OCI-LY3 (cell line): ENCODE measurements around the gene TMEM135.

ENCODE experiments used
- H2AFZ ChIP-seq: fragments of 200-600, 300-600 bp; shearing (Covaris generic); 2 replicates; pipeline ENCODE4 v1.6.0; 2014; ENCODE audit warnings: antibody characterized with exemption, low read depth, low read length
- H3K27ac ChIP-seq: fragments of 200-600, 300-600 bp; sonication (generic); 2 replicates; pipeline ENCODE4 v1.5.1; 2014; ENCODE audit warnings: mild to moderate bottlenecking, low read length, moderate library complexity, mixed read lengths
- H3K27me3 ChIP-seq: fragments of 200-600, 300-600 bp; sonication (generic); 2 replicates; pipeline ENCODE4 v1.6.1; 2014; ENCODE audit warnings: low read depth, low read length, mixed read lengths
- H3K36me3 ChIP-seq: fragments of 200-600, 300-600 bp; sonication (generic); replicated peaks from 2 replicates; pipeline ENCODE3; 2014; ENCODE audit warnings: low read depth, low read length, mixed read lengths
- H3K4me1 ChIP-seq: fragments of 300-600, 200-600 bp; sonication (generic); 2 replicates; pipeline ENCODE4 v1.6.1; 2014; ENCODE audit warnings: low read length, mixed read lengths
- H3K4me2 ChIP-seq: fragments of 200-600, 300-600 bp; sonication (generic); 2 replicates; pipeline ENCODE4 v1.6.1; 2014; ENCODE audit warnings: low read length, mixed read lengths
- H3K4me3 ChIP-seq: fragments of 300-600, 200-600 bp; sonication (generic); 2 replicates; pipeline ENCODE4 v1.5.1; 2014; ENCODE audit warnings: antibody characterized with exemption, mild to moderate bottlenecking, low read length, moderate library complexity
- H3K79me2 ChIP-seq: fragments of 300-600, 200-600 bp; shearing (Covaris generic); 2 replicates; pipeline ENCODE4 v1.6.1; 2014; ENCODE audit warnings: mild to moderate bottlenecking, low read length, mixed read lengths
- H3K9ac ChIP-seq: fragments of 300-600, 200-600 bp; shearing (Covaris generic); 2 replicates; pipeline ENCODE4 v1.6.0; 2014; ENCODE audit warnings: mild to moderate bottlenecking, low read length, moderate library complexity
- H3K9me3 ChIP-seq: fragments of 200-600, 300-600 bp; shearing (Covaris generic); 2 replicates; pipeline ENCODE4 v1.6.1; 2014; ENCODE audit warnings: low read length, mixed read lengths; ENCODE audit not compliant: insufficient read depth
- H4K20me1 ChIP-seq: fragments of 200-600, 300-600 bp; sonication (generic); 2 replicates; pipeline ENCODE4 v1.6.1; 2016; ENCODE audit warnings: low read length, mixed read lengths; ENCODE audit not compliant: insufficient read depth
- CTCF ChIP-seq: fragments of 200-600, 300-600 bp; sonication (generic); IDR thresholded peaks from 2 replicates; pipeline ENCODE4 v1.5.1; 2014; ENCODE audit warnings: antibody characterized with exemption, low read length, low read depth
- EZH2phosphoT487 ChIP-seq: fragments of 200-600 bp; shearing (Covaris generic); IDR thresholded peaks from 2 replicates; pipeline ENCODE4 v1.6.1; 2018; ENCODE audit warnings: antibody characterized with exemption, mixed run types, low read depth

The TMEM135 gene

GRCh38 chr11:87295237-87295636, 257.5 kb downstream of the TMEM135 start:
- no peaks in the 10 kb centered on the region for H3K36me3 ChIP-seq
- H2AFZ ChIP-seq = no peak overlapping the region
- no peaks in the 10 kb centered on the region for H4K20me1 ChIP-seq
- no peak overlapping the region for H3K4me2 ChIP-seq
- H3K4me1 ChIP-seq = no peaks in the 10 kb centered on the region
- TF ChIP-seq CTCF (no peak), EZH2phosphoT487 (no peak)
- H3K4me3 ChIP-seq = no peak overlapping the region
- H3K27ac ChIP-seq = no peak overlapping the region
- H3K9ac ChIP-seq = no peak overlapping the region
- no peaks in the 10 kb centered on the region for H3K79me2 ChIP-seq
- H3K9me3 ChIP-seq = no peaks in the 10 kb centered on the region
- no peaks in the 10 kb centered on the region for H3K27me3 ChIP-seq

GRCh38 chr11:87296627-87297026, 258.9 kb downstream of the TMEM135 start:
- Histone ChIP-seq H3K27me3 (no peaks in the 10 kb centered on the region), H3K4me2 (no peak overlapping the region)

GRCh38 chr11:87298155-87298554, 260.4 kb downstream of the TMEM135 start:
- Histone ChIP-seq H3K4me2 (no peak overlapping the region), H3K9ac (no peak overlapping the region), H3K27me3 (no peaks in the 10 kb centered on the region), H3K27ac (no peak overlapping the region), H3K9me3 (no peaks in the 10 kb centered on the region), H2AFZ (no peak overlapping the region), H3K4me3 (no peak overlapping the region), H3K79me2 (no peaks in the 10 kb centered on the region), H4K20me1 (no peaks in the 10 kb centered on the region), H3K4me1 (no peaks in the 10 kb centered on the region), H3K36me3 (no peaks in the 10 kb centered on the region)
- no peak for TF ChIP-seq CTCF
- no peak for TF ChIP-seq EZH2phosphoT487

More at GRCh38 chr11:87296627-87297026, 258.9 kb downstream of the TMEM135 start:
- H3K9ac ChIP-seq = no peak overlapping the region
- TF ChIP-seq CTCF (no peak), EZH2phosphoT487 (no peak)
- H3K36me3 ChIP-seq = no peaks in the 10 kb centered on the region
- no peaks in the 10 kb centered on the region for H3K4me1 ChIP-seq
- no peaks in the 10 kb centered on the region for H4K20me1 ChIP-seq
- no peak overlapping the region for H2AFZ ChIP-seq
- H3K79me2 ChIP-seq = no peaks in the 10 kb centered on the region
- H3K9me3 ChIP-seq = no peaks in the 10 kb centered on the region
- no peak overlapping the region for H3K27ac ChIP-seq
- no peak overlapping the region for H3K4me3 ChIP-seq

- Histone ChIP-seq H4K20me1 (no peaks in the 10 kb centered on the region), H3K4me1 (no peaks in the 10 kb centered on the region)
Observed at GRCh38 chr11:87299041-87299481, 261.3 kb downstream of the TMEM135 start.

More at GRCh38 chr11:87299041-87299481, 261.3 kb downstream of the TMEM135 start:
- Histone ChIP-seq H3K9ac (no peak overlapping the region), H3K27me3 (no peaks in the 10 kb centered on the region), H3K4me2 (no peak overlapping the region), H3K79me2 (no peaks in the 10 kb centered on the region), H3K4me3 (no peak overlapping the region), H3K9me3 (no peaks in the 10 kb centered on the region), H3K27ac (no peak overlapping the region), H2AFZ (no peak overlapping the region), H3K36me3 (no peaks in the 10 kb centered on the region)
- no peak for TF ChIP-seq CTCF
- TF ChIP-seq EZH2phosphoT487 = no peak
